HepG2 (cell line): ENCODE results near the gene TSPAN9. TPM values are rescaled to one million over a fixed set of nuclear protein-coding genes. Genes with fewer than 3 reads are reported as not detected.

Source experiments
- ATAC-seq: fragments of 200-7000 bp; cut with Tn5 transposase; 3 replicates; pipeline ENCODE4 v1.9.1; 2020; ENCODE audit warnings: mild to moderate bottlenecking, moderate library complexity
- BruUV-seq: library from RNA; stranded (reverse); fragments of 400-500 nt; replicated peaks from 2 replicates; lab custom pipeline; 2021; lab: Mats Ljungman, UMichigan
- CTCF ChIA-PET: fragments of 300-600 bp; formaldehyde crosslinking; extraction: SDS; loops from one replicate; lab custom pipeline; 2021; ENCODE audit warnings: low total read pairs, inconsistent platforms, low intra/inter-chr PET ratio; lab: Yijun Ruan, JAX
- POLR2A ChIA-PET: fragments of 350-600 bp; sonication (Branson Sonifier 250); formaldehyde crosslinking; loops from one replicate; lab custom pipeline; 2020; ENCODE audit warnings: antibody characterized with exemption, inconsistent platforms; lab: Yijun Ruan, JAX
- DNase-seq: peaks from one replicate; pipeline ENCODE4 v3.0.0-alpha.2; 2015; ENCODE audit warnings: low spot score
- FAIRE-seq: peaks from 3 replicates; lab custom pipeline; 2011; peaks lifted over from hg19 to GRCh38; lab: Jason Lieb, UNC
- H2AFZ ChIP-seq: one replicate; pipeline ENCODE4 v1.6.1; 2011; ENCODE audit warnings: low read length, inconsistent platforms
- H3K27ac ChIP-seq: fragments of 300-600 bp; 3 replicates; pipeline ENCODE4 v1.8.0; 2011; ENCODE audit warnings: mixed run types, mild to moderate bottlenecking, mixed read lengths, low read length, inconsistent platforms; ENCODE audit not compliant: insufficient read depth; ENCODE audit errors: extremely low read length
- H3K27me3 ChIP-seq, 2 experiments: fragments of 200-600 bp in 1 of 2; 2 replicates in 1 of 2; 3 replicates in 1 of 2; pipeline versions ENCODE4 v1.6.0 to v1.8.0; 2011; ENCODE audit warnings: low read length in 2 of 2, mild to moderate bottlenecking in 2 of 2, moderate library complexity in 2 of 2, inconsistent platforms in 1 of 2; ENCODE audit not compliant: insufficient read depth in 2 of 2, control insufficient read depth in 1 of 2
- H3K36me3 ChIP-seq, 2 experiments: fragments of 200-600 bp in 1 of 2; replicated peaks in 1 of 2; 2 replicates in 1 of 2; 3 replicates in 1 of 2; pipeline versions ENCODE4 v1.5.1 to v1.8.0; 2011; ENCODE audit warnings: low read length in 2 of 2, inconsistent platforms in 1 of 2; ENCODE audit not compliant: insufficient read depth in 2 of 2, control insufficient read depth in 1 of 2
- H3K4me1 ChIP-seq: 2 replicates; pipeline ENCODE4 v1.5.1; 2012; ENCODE audit warnings: low read length, inconsistent platforms; ENCODE audit not compliant: insufficient read depth
- H3K4me2 ChIP-seq: 2 replicates; pipeline ENCODE4 v1.6.0; 2011; ENCODE audit warnings: low read depth, low read length, inconsistent platforms
- H3K4me3 ChIP-seq, 3 experiments: fragments of 200-600 bp in 1 of 3; sonication (generic), shearing (Covaris generic) in 1 of 3; replicated peaks in 1 of 3; 2 replicates each; pipeline ENCODE4 v1.5.1; 2011 to 2016; ENCODE audit warnings: low read length in 3 of 3, inconsistent platforms in 2 of 3, low read depth in 2 of 3, mild to moderate bottlenecking in 2 of 3, control low read depth in 1 of 3, mixed read lengths in 1 of 3; ENCODE audit not compliant: insufficient read depth in 1 of 3
- H3K79me2 ChIP-seq: one replicate; pipeline ENCODE4 v1.6.1; 2011; ENCODE audit warnings: low read length, inconsistent platforms; ENCODE audit not compliant: insufficient read depth
- H3K9ac ChIP-seq: 2 replicates; pipeline ENCODE4 v1.6.0; 2011; ENCODE audit warnings: mild to moderate bottlenecking, low read depth, low read length, inconsistent platforms; ENCODE audit not compliant: insufficient read depth
- H3K9me3 ChIP-seq: 2 replicates; pipeline ENCODE4 v1.5.1; 2012; ENCODE audit warnings: mild to moderate bottlenecking, low read length
- H4K20me1 ChIP-seq: 2 replicates; pipeline ENCODE4 v1.6.0; 2011; ENCODE audit warnings: inconsistent platforms, mild to moderate bottlenecking, low read length, moderate library complexity; ENCODE audit not compliant: insufficient read depth
- BATF2 ChIP-seq: sonication (generic); formaldehyde crosslinking; IDR thresholded peaks from 2 replicates; pipeline ENCODE4 v1.8.0; 2022; ENCODE audit warnings: mild to moderate bottlenecking, missing genetic modification reagents, moderate library complexity
- CEBPB ChIP-seq: IDR thresholded peaks from 2 replicates; pipeline ENCODE4 v1.6.1; 2011; ENCODE audit warnings: low read depth, low read length, improper control_type of control experiment, borderline replicate concordance
- CEBPG ChIP-seq: IDR thresholded peaks from 2 replicates; pipeline ENCODE4 v1.6.1; 2016
- ETS1 ChIP-seq: sonication (generic); formaldehyde crosslinking; IDR thresholded peaks from 2 replicates; pipeline ENCODE4 v1.4.0; 2020; ENCODE audit warnings: missing genetic modification reagents
- FOXP1 ChIP-seq, 2 experiments: fragments of 450-650 bp in 1 of 2; IDR thresholded peaks; 2 replicates each; pipeline ENCODE4 v1.6.1; 2017 to 2018; ENCODE audit warnings: antibody characterized with exemption in 1 of 2
- MED1 ChIP-seq: sonication (generic); formaldehyde crosslinking; IDR thresholded peaks from 2 replicates; pipeline ENCODE4 v1.4.0; 2020; ENCODE audit warnings: missing genetic modification reagents
- NR1H2 ChIP-seq: sonication (generic); formaldehyde crosslinking; IDR thresholded peaks from 2 replicates; pipeline ENCODE4 v1.8.1; 2022; ENCODE audit warnings: low read depth, missing genetic modification reagents, borderline replicate concordance
- RARG ChIP-seq: sonication (generic); formaldehyde crosslinking; IDR thresholded peaks from 2 replicates; pipeline ENCODE4 v1.4.0; 2020; ENCODE audit warnings: low read depth, mild to moderate bottlenecking, missing genetic modification reagents
- ZBTB34 ChIP-seq: sonication (generic); formaldehyde crosslinking; IDR thresholded peaks from 2 replicates; pipeline ENCODE4 v1.8.0; 2022; ENCODE audit warnings: mild to moderate bottlenecking, missing genetic modification reagents
- ZNF281 ChIP-seq: sonication (generic); formaldehyde crosslinking; IDR thresholded peaks from 2 replicates; pipeline ENCODE4 v1.4.0; 2020; ENCODE audit warnings: missing genetic modification reagents, borderline replicate concordance
- WGBS: methylation state at CpG from one replicate; pipeline ENCODE4 v1.1.6; 2017; ENCODE audit warnings: low lambda C conversion rate; 5-methylcytosine and 5-hydroxymethylcytosine counted together
- in situ Hi-C: cut with HindIII; loops from 2 replicates; pipeline ENCODE4 v1.10.0; 2017; ENCODE audit warnings: low pct_unique_long_range_greater_than_20kb; ENCODE audit not compliant: extremely low pct_ligation_motif_present
- intact Hi-C: fragments of 100-400 bp; cut with micrococcal nuclease; formaldehyde crosslinking; loops from one replicate; pipeline ENCODE4 v1.10.0; 2022; ENCODE audit not compliant: unreplicated experiment
- polyA plus RNA-seq, 8 experiments: library from polyadenylated mRNA; depleted of rRNA in 3 of 8; stranded (reverse) in 7 of 8; unstranded in 1 of 8; fragments of >200 nt; fragmentation: Illumina TruSeq in 4 of 8; extraction: Trizol in 4 of 8; gene quantifications; 2 replicates each; pipeline versions ENCODE4 v1.2.1 to v1.2.3, GENCODE V29; 2011 to 2016; ENCODE audit warnings: low read depth in 4 of 8, missing spikeins in 1 of 8, mixed read lengths in 1 of 8; ENCODE audit not compliant: insufficient read depth in 1 of 8
- total RNA-seq, 5 experiments: library from RNA; depleted of rRNA; stranded (reverse); fragments of >200 nt; fragmentation: Illumina TruSeq; extraction: Trizol; gene quantifications; 2 replicates each; pipeline ENCODE4 v1.2.3, GENCODE V29; 2016; ENCODE audit warnings: low read depth in 1 of 5

TSPAN9 gene
- total and polyA plus RNA-seq, 2 of the 13 experiments (the other 11 are each of a cell fraction or from before 2014, with no cell fraction given), result 18.1 to 42.3 TPM

- FAIRE-seq, result no peak
- CTCF ChIA-PET, result no interaction called here
Measured at GRCh38 chr12:3160081-3160480, 82.9 kb downstream of the TSPAN9 start.

GRCh38 chr12:3161861-3162260 is 84.7 kb downstream of the TSPAN9 start:
- CTCF ChIA-PET, result no interaction called here
- Histone ChIP-seq H4K20me1 (no peaks in the 10 kb centered on the region), H3K27ac (no peak overlapping the region), H3K79me2 (peaks cover 2% of the 10 kb centered on the region), H3K9me3 (no peaks in the 10 kb centered on the region), H3K4me3 (no peak overlapping the region), H2AFZ (no peak overlapping the region), H3K4me2 (no peak overlapping the region), H3K9ac (no peak overlapping the region), H3K4me1 (peaks cover 59% of the 10 kb centered on the region), H3K36me3 (no peaks in the 10 kb centered on the region; a peak in 1 of 5 replicates), H3K27me3 (no peaks in the 10 kb centered on the region)
- in situ Hi-C loops, result no loop called here
- peak; percentile 15 for DNase-seq
- 83% methylated on average over 6 of the region's 6 CpGs for WGBS
- BruUV-seq, result no TSS peak
- no peak for TF ChIP-seq FOXP1 (IDR thresholded peaks at IDR 0.05)
- no peak for TF ChIP-seq FOXP1 (CRISPR knock-in tag; IDR thresholded peaks at IDR 0.05)
- peak; percentile 49; the same call in 1 of the 2 replicates for TF ChIP-seq ZNF281 (CRISPR knock-in tag)
- no peak for TF ChIP-seq MED1 (CRISPR knock-in tag)
- no peak for TF ChIP-seq NR1H2 (CRISPR knock-in tag)
- TF ChIP-seq ETS1 (CRISPR knock-in tag), result no peak
- no peak for FAIRE-seq
- ATAC-seq, result no peak
- intact Hi-C loops, result no loop called here
- POLR2A ChIA-PET, result no interaction called here

More at GRCh38 chr12:3160081-3160480, 82.9 kb downstream of the TSPAN9 start:
- in situ Hi-C loops, result no loop called here
- no peaks in the 10 kb centered on the region for H3K79me2 ChIP-seq
- POLR2A ChIA-PET, result no interaction called here
- no peak overlapping the region for H3K4me2 ChIP-seq
- intact Hi-C loops, result no loop called here
- H3K27me3 ChIP-seq, result no peaks in the 10 kb centered on the region
- no peaks in the 10 kb centered on the region for H3K9me3 ChIP-seq
- no peak overlapping the region for H3K9ac ChIP-seq
- no peak overlapping the region for H3K27ac ChIP-seq
- BruUV-seq, result no TSS peak
- TF ChIP-seq BATF2 (CRISPR knock-in tag), result no peak
- TF ChIP-seq CEBPG (CRISPR knock-in tag), result peak; percentile 74
- peak; percentile 92 for TF ChIP-seq CEBPB
- TF ChIP-seq ZBTB34 (CRISPR knock-in tag), result no peak
- no peak for TF ChIP-seq RARG (CRISPR knock-in tag)
- no peak overlapping the region for H2AFZ ChIP-seq
- no peak overlapping the region for H3K4me3 ChIP-seq
- no peaks in the 10 kb centered on the region for H4K20me1 ChIP-seq
- WGBS, result 98% methylated on average over 3 of the region's 3 CpGs
- peaks cover 50% of the 10 kb centered on the region for H3K4me1 ChIP-seq
- ATAC-seq (no peak), DNase-seq (no peak)
- no peaks in the 10 kb centered on the region; a peak in 1 of 5 replicates for H3K36me3 ChIP-seq
